Measurements from ENCODE around the gene FARS2. TPM values are rescaled to one million over a fixed set of nuclear protein-coding genes. Genes with fewer than 3 reads are reported as not detected.

The FARS2 gene
- polyA plus RNA-seq, 1 donor from 2014 or later: 11.9 TPM

DNA sequence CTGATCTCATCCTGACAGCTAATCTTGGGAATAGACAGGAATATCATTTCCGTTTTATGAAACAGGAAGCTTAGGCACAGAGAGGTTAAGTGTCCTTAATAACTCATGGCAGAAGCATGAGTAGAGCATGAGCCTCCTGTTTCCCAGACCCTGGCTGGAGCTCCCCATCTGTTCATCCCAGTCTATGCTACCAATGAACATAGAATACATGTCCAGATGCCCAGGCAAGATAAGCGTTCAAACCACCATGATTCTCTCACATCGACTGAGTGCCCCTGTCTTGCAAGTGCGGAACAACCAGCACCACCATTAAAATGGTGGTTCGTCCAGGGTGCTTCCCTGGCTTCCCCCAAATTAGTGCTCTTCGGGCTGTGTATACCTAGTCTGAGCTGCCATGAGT is 217.1 kb downstream of the FARS2 start:
- no peaks in the 10 kb centered on the region for H3K79me2 ChIP-seq (replicated peaks; ENCODE audit: insufficient read depth, low read length)
- no peaks in the 10 kb centered on the region for H3K36me3 ChIP-seq (ENCODE audit: insufficient read depth, low read length)
- no peak for TF ChIP-seq EP300 (conservative IDR thresholded peaks at IDR 0.05; ENCODE audit: poor library complexity, severe bottlenecking)
- no peak for TF ChIP-seq SMC3 (conservative IDR thresholded peaks at IDR 0.05; ENCODE audit: poor library complexity)
- TF ChIP-seq CTCF (IDR thresholded peaks at IDR 0.05; ENCODE audit: poor library complexity, severe bottlenecking): no peak
- no peak for TF ChIP-seq EZH2 (IDR thresholded peaks at IDR 0.05; ENCODE audit: borderline replicate concordance, insufficient read depth, low read length, poor library complexity, severe bottlenecking)
- no peak for TF ChIP-seq MXI1 (conservative IDR thresholded peaks at IDR 0.05; ENCODE audit: poor library complexity, severe bottlenecking)
- TF ChIP-seq, protein P1, sequence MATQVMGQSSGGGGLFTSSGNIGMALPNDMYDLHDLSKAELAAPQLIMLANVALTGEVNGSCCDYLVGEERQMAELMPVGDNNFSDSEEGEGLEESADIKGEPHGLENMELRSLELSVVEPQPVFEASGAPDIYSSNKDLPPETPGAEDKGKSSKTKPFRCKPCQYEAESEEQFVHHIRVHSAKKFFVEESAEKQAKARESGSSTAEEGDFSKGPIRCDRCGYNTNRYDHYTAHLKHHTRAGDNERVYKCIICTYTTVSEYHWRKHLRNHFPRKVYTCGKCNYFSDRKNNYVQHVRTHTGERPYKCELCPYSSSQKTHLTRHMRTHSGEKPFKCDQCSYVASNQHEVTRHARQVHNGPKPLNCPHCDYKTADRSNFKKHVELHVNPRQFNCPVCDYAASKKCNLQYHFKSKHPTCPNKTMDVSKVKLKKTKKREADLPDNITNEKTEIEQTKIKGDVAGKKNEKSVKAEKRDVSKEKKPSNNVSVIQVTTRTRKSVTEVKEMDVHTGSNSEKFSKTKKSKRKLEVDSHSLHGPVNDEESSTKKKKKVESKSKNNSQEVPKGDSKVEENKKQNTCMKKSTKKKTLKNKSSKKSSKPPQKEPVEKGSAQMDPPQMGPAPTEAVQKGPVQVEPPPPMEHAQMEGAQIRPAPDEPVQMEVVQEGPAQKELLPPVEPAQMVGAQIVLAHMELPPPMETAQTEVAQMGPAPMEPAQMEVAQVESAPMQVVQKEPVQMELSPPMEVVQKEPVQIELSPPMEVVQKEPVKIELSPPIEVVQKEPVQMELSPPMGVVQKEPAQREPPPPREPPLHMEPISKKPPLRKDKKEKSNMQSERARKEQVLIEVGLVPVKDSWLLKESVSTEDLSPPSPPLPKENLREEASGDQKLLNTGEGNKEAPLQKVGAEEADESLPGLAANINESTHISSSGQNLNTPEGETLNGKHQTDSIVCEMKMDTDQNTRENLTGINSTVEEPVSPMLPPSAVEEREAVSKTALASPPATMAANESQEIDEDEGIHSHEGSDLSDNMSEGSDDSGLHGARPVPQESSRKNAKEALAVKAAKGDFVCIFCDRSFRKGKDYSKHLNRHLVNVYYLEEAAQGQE (IDR thresholded peaks at IDR 0.05; ENCODE audit: borderline replicate concordance): no peak
- TF ChIP-seq POLR2AphosphoS5 (IDR thresholded peaks at IDR 0.05): no peak
- TF ChIP-seq RAD21 (conservative IDR thresholded peaks at IDR 0.05): no peak
- no peak for TF ChIP-seq TAF1 (IDR thresholded peaks at IDR 0.05; ENCODE audit: low read depth)
- H3K4me2 ChIP-seq (ENCODE audit: low read length): no peak overlapping the region
- no peaks in the 10 kb centered on the region for H3F3A ChIP-seq (ENCODE audit: insufficient read depth, low read length, poor library complexity, severe bottlenecking)
- no peak overlapping the region for H3K9ac ChIP-seq (ENCODE audit: low read length)
- H3K4me3 ChIP-seq (ENCODE audit: low read length): no peak overlapping the region
- H3K9me3 ChIP-seq (ENCODE audit: low read length): no peaks in the 10 kb centered on the region
- no peaks in the 10 kb centered on the region for H3K27me3 ChIP-seq (ENCODE audit: insufficient read depth, low read depth, low read length)
- no peaks in the 10 kb centered on the region for H4K20me1 ChIP-seq (ENCODE audit: insufficient read depth)
- H3K27ac ChIP-seq (ENCODE audit: low read length): no peak overlapping the region
- no peak overlapping the region for H2AFZ ChIP-seq (ENCODE audit: low read depth, low read length)
- no peaks in the 10 kb centered on the region for H3K9me2 ChIP-seq (ENCODE audit: insufficient read depth, low read length)

- Histone ChIP-seq H3K4me3 (ENCODE audit: low read length) (no peak overlapping the region), H3K4me2 (ENCODE audit: low read length) (no peak overlapping the region), H3K36me3 (ENCODE audit: insufficient read depth, low read length) (no peaks in the 10 kb centered on the region), H3F3A (ENCODE audit: insufficient read depth, low read length, poor library complexity, severe bottlenecking) (no peaks in the 10 kb centered on the region), H4K20me1 (ENCODE audit: insufficient read depth) (no peaks in the 10 kb centered on the region), H3K9ac (ENCODE audit: low read length) (peak overlapping the region; percentile 2), H3K79me2 (replicated peaks; ENCODE audit: insufficient read depth, low read length) (no peaks in the 10 kb centered on the region), H3K27ac (ENCODE audit: low read length) (peak overlapping the region; percentile 12), H2AFZ (ENCODE audit: low read depth, low read length) (no peak overlapping the region), H3K27me3 (ENCODE audit: insufficient read depth, low read depth, low read length) (no peaks in the 10 kb centered on the region), H3K9me2 (ENCODE audit: insufficient read depth, low read length) (no peaks in the 10 kb centered on the region), H3K9me3 (ENCODE audit: low read length) (no peaks in the 10 kb centered on the region)
- TF ChIP-seq POLR2AphosphoS5 (IDR thresholded peaks at IDR 0.05): peak; percentile 31
- TF ChIP-seq, protein P1 (IDR thresholded peaks at IDR 0.05; ENCODE audit: borderline replicate concordance): no peak
Observed at GRCh38 chr6:5481033-5481432, 219.7 kb downstream of the FARS2 start.
